Measurements from ENCODE around the gene DTWD2. TPM values are rescaled to one million over a fixed set of nuclear protein-coding genes. Genes with fewer than 3 reads are reported as not detected.

The DTWD2 gene
- total RNA-seq, 1 experiment from 2014 or later = 10.1 TPM

GRCh38 chr5:118834710-118835109 is 153.6 kb downstream of the DTWD2 start:
- intact Hi-C loops (cut with micrococcal nuclease) = no loop called here
- POLR2A ChIA-PET = no interaction called here
- no peaks in the 10 kb centered on the region for H3K9me3 Mint-ChIP-seq (ENCODE audit: unreplicated experiment)
- H3K27me3 Mint-ChIP-seq (ENCODE audit: insufficient read depth, unreplicated experiment) = no peaks in the 10 kb centered on the region
- CTCF ChIA-PET = no interaction called here
- no peak overlapping the region for H3K4me3 Mint-ChIP-seq (ENCODE audit: unreplicated experiment)
- H3K4me1 Mint-ChIP-seq (ENCODE audit: insufficient read depth, unreplicated experiment) = no peaks in the 10 kb centered on the region
- no peak overlapping the region for H3K27ac Mint-ChIP-seq (ENCODE audit: low read depth, unreplicated experiment)
- DNase-seq (ENCODE audit: unreplicated experiment) = no peak
- BruUV-seq (replicated peaks) = no TSS peak
- H3K36me3 Mint-ChIP-seq (ENCODE audit: insufficient read depth, unreplicated experiment) = no peaks in the 10 kb centered on the region
- TF ChIP-seq, protein P1, sequence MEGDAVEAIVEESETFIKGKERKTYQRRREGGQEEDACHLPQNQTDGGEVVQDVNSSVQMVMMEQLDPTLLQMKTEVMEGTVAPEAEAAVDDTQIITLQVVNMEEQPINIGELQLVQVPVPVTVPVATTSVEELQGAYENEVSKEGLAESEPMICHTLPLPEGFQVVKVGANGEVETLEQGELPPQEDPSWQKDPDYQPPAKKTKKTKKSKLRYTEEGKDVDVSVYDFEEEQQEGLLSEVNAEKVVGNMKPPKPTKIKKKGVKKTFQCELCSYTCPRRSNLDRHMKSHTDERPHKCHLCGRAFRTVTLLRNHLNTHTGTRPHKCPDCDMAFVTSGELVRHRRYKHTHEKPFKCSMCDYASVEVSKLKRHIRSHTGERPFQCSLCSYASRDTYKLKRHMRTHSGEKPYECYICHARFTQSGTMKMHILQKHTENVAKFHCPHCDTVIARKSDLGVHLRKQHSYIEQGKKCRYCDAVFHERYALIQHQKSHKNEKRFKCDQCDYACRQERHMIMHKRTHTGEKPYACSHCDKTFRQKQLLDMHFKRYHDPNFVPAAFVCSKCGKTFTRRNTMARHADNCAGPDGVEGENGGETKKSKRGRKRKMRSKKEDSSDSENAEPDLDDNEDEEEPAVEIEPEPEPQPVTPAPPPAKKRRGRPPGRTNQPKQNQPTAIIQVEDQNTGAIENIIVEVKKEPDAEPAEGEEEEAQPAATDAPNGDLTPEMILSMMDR (IDR thresholded peaks at IDR 0.05; ENCODE audit: unreplicated experiment) = no peak

- Mint-ChIP-seq H3K27ac (ENCODE audit: low read depth, unreplicated experiment) (no peak overlapping the region), H3K4me3 (ENCODE audit: unreplicated experiment) (no peak overlapping the region), H3K27me3 (ENCODE audit: insufficient read depth, unreplicated experiment) (no peaks in the 10 kb centered on the region), H3K4me1 (ENCODE audit: insufficient read depth, unreplicated experiment) (no peaks in the 10 kb centered on the region), H3K36me3 (ENCODE audit: insufficient read depth, unreplicated experiment) (no peaks in the 10 kb centered on the region), H3K9me3 (ENCODE audit: unreplicated experiment) (no peaks in the 10 kb centered on the region)
- POLR2A ChIA-PET = no interaction called here
- BruUV-seq (replicated peaks) = no TSS peak
- TF ChIP-seq, protein P1 (IDR thresholded peaks at IDR 0.05; ENCODE audit: unreplicated experiment) = no peak
- intact Hi-C loops (cut with micrococcal nuclease) = no loop called here
- CTCF ChIA-PET = no interaction called here
- no peak for DNase-seq (ENCODE audit: unreplicated experiment)
These were observed 155.4 kb downstream of the DTWD2 start for GRCh38 chr5:118832974-118833373.

DNA sequence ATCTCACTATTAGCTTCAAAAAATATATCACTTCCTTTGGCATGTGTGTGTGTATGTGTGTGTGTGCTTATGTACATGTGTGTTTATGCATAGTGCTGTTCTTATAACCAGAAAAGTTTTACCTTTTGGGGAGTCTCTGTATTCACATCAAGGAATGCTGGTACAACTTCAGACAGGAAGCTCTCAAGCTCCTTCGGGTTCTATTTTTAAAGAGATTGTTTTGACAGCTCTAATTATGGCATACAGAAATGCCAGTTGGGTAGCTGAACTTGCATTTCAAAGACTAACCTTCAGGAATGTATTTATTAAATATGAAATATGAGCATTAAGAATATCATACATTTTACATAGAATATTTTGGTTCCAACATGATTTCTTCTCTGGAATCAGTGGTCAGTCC is 163.1 kb downstream of the DTWD2 start:
- Mint-ChIP-seq H3K4me1 (ENCODE audit: insufficient read depth, unreplicated experiment) (no peaks in the 10 kb centered on the region), H3K27ac (ENCODE audit: low read depth, unreplicated experiment) (no peak overlapping the region), H3K4me3 (ENCODE audit: unreplicated experiment) (no peak overlapping the region), H3K27me3 (ENCODE audit: insufficient read depth, unreplicated experiment) (no peaks in the 10 kb centered on the region), H3K36me3 (ENCODE audit: insufficient read depth, unreplicated experiment) (no peaks in the 10 kb centered on the region), H3K9me3 (ENCODE audit: unreplicated experiment) (no peaks in the 10 kb centered on the region)
- TF ChIP-seq, protein P1 (IDR thresholded peaks at IDR 0.05; ENCODE audit: unreplicated experiment) = no peak
- intact Hi-C loops (cut with micrococcal nuclease) = no loop called here
- CTCF ChIA-PET = interaction anchor here (1.2 kb wide), 1 partner anchor 34 kb away, joined by 3 read pairs; no protein-coding TSS in a partner anchor
- BruUV-seq (replicated peaks) = no TSS peak
- POLR2A ChIA-PET = interaction anchor here (0.6 kb wide), 1 partner anchor 20 kb away, joined by 3 read pairs; no protein-coding TSS in a partner anchor
- no peak for DNase-seq (ENCODE audit: unreplicated experiment)

DNA sequence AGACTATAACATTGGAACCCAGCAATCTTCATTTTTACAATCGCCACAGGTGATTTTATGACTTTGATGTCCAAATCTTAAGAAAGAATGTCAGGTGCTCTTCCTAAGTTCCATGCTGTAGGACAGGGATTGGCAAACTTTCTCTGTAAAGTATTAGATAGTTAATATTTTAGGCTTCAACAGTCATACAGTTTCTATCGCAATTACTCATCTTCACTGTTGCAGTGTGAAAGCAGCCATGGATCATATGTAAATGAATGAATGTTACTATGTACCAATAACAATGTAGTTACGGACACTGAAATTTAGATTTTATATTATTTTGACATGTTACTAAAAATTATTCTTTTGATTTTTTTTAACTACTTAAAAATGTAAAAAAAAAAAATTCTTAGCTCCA is 169.7 kb downstream of the DTWD2 start:
- no TSS peak for BruUV-seq (replicated peaks)
- TF ChIP-seq, protein P1 (IDR thresholded peaks at IDR 0.05; ENCODE audit: unreplicated experiment) = no peak
- no peaks in the 10 kb centered on the region for H3K9me3 Mint-ChIP-seq (ENCODE audit: unreplicated experiment)
- POLR2A ChIA-PET = no interaction called here
- no peak for DNase-seq (ENCODE audit: unreplicated experiment)
- intact Hi-C loops (cut with micrococcal nuclease) = no loop called here
- no peaks in the 10 kb centered on the region for H3K36me3 Mint-ChIP-seq (ENCODE audit: insufficient read depth, unreplicated experiment)
- H3K27me3 Mint-ChIP-seq (ENCODE audit: insufficient read depth, unreplicated experiment) = no peaks in the 10 kb centered on the region
- no peak overlapping the region for H3K4me3 Mint-ChIP-seq (ENCODE audit: unreplicated experiment)
- no peaks in the 10 kb centered on the region for H3K4me1 Mint-ChIP-seq (ENCODE audit: insufficient read depth, unreplicated experiment)
- CTCF ChIA-PET = interaction anchor here (0.7 kb wide), 1 partner anchor 27 kb away, joined by 3 read pairs; no protein-coding TSS in a partner anchor
- no peak overlapping the region for H3K27ac Mint-ChIP-seq (ENCODE audit: low read depth, unreplicated experiment)

Data from MCF 10A (cell line).